Adrenal gland (tissue), 5 donors: ENCODE data around the gene KLF17.

Source experiments
- POLR2A ChIP-seq, 2 donors: fragments of 450-650 bp; IDR thresholded peaks; one replicate each; pipeline ENCODE4 v1.6.1; 2017; ENCODE audit warnings: antibody characterized with exemption in 2 of 2, mild to moderate bottlenecking in 2 of 2, moderate library complexity in 1 of 2
- TF ChIP-seq, protein P1 (sequence below), 6 experiments: fragments of 450-650 bp in 4 of 6; fragments of 200-600 bp in 2 of 6; sonication (generic) in 1 of 6; IDR thresholded peaks; 1 replicate in 5 of 6; 2 replicates in 1 of 6; pipeline versions ENCODE4 v1.5.1 to v1.8.0; 2016 to 2021; ENCODE audit warnings: antibody characterized with exemption in 6 of 6, mild to moderate bottlenecking in 2 of 6, moderate library complexity in 1 of 6
- donor health status: DM: no; HTN: no; CAD: no.

GRCh38 chr1:44086692-44087474, 31.7 kb upstream of the KLF17 start:
- TF ChIP-seq, protein P1, sequence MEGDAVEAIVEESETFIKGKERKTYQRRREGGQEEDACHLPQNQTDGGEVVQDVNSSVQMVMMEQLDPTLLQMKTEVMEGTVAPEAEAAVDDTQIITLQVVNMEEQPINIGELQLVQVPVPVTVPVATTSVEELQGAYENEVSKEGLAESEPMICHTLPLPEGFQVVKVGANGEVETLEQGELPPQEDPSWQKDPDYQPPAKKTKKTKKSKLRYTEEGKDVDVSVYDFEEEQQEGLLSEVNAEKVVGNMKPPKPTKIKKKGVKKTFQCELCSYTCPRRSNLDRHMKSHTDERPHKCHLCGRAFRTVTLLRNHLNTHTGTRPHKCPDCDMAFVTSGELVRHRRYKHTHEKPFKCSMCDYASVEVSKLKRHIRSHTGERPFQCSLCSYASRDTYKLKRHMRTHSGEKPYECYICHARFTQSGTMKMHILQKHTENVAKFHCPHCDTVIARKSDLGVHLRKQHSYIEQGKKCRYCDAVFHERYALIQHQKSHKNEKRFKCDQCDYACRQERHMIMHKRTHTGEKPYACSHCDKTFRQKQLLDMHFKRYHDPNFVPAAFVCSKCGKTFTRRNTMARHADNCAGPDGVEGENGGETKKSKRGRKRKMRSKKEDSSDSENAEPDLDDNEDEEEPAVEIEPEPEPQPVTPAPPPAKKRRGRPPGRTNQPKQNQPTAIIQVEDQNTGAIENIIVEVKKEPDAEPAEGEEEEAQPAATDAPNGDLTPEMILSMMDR (IDR thresholded peaks at IDR 0.05), result no peak
- TF ChIP-seq POLR2A (IDR thresholded peaks at IDR 0.05), result no peak
